Measurements from ENCODE around the gene SLC25A47. TPM values are rescaled to one million over a fixed set of nuclear protein-coding genes. Genes with fewer than 3 reads are reported as not detected.

SLC25A47 gene
- total RNA-seq, 2 donors from 2014 or later, result 0.23 TPM; not detected in 1

DNA sequence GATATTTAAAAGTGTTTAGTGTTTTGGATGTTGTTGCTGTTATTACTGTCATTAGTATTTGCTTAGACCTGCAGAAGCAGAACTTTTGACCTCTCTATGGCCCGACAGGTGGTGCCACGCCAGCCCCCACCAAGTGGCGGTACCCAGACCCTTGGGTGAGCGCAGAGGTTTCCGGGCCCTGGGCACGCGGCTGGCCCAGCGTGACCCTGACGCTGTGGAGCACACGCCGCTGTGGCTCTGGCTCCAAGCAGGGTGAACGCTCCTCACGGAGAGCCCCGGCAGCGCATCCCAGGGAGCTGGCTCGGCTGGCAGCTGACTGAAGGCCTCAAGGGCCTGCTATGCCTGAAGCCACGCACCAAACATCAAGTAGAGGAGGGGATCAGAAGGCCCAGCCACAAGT lies 22.6 kb downstream of the SLC25A47 start:
- Mint-ChIP-seq H3K27ac (no peak overlapping the region), H3K36me3 (peaks cover 46 to 48% of the 10 kb centered on the region in 2 donors), H3K9me3 (no peaks in the 10 kb centered on the region)
- no peak for ATAC-seq
- no peak for DNase-seq (ENCODE audit: low spot score in 2 of 2)

DNA sequence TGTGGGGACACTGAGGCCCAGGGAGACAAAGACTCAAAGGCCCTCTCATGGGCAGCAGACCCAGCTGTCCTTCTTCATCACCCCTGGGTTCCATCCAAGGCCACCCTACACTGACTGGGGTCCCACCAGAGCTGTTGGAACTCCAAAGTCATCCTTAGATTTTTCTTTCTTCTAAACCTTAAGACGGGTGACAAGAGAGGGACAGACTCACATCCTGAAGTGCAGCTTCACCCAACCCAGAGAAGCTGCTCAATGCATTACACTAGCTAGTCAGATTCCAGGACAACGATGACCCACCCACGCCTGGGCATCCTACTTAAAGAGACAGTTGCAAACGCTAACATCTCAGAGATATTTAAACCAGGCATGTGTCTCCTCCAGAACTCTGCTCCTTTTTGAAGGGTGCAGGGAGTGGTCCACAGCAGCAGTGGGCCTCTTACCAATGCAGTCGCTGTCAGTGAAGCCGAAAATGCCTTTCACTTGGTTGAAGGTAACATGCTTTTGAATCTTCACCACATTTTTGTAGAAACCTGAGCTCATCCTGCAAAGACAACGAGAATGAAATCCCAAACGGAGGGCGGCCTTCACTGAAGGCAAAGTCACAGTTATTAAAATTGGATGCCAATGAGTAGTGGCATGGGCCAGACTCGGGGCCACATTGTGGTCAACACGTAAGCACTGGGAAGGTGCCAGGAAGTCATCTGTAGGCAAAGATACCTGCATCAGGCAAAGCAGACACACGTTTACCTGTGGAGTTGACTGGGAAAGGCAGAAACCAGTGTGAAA lies 23.4 kb downstream of the SLC25A47 start:
- H3K27ac Mint-ChIP-seq, result peak overlapping the region in 1 of 2 donors; percentile 30
- DNase-seq (ENCODE audit: low spot score in 2 of 2), result no peak
- no peaks in the 10 kb centered on the region for H3K9me3 Mint-ChIP-seq
- no peak for ATAC-seq
- peaks cover 46 to 49% of the 10 kb centered on the region in 2 donors for H3K36me3 Mint-ChIP-seq

- DNase-seq (ENCODE audit: low spot score in 2 of 2) (no peak), ATAC-seq (no peak)
- peaks cover 40 to 41% of the 10 kb centered on the region in 2 donors for H3K36me3 Mint-ChIP-seq
- no peaks in the 10 kb centered on the region for H3K9me3 Mint-ChIP-seq
- H3K27ac Mint-ChIP-seq, result peak overlapping the region; percentile 36 to 38
These were observed 25.2 kb downstream of the SLC25A47 start for GRCh38 chr14:100348253-100348729.

- peak in 1 of 2 donors; percentile 9 for ATAC-seq
These were observed 25.9 kb downstream of the SLC25A47 start for GRCh38 chr14:100348784-100349685.

DNA sequence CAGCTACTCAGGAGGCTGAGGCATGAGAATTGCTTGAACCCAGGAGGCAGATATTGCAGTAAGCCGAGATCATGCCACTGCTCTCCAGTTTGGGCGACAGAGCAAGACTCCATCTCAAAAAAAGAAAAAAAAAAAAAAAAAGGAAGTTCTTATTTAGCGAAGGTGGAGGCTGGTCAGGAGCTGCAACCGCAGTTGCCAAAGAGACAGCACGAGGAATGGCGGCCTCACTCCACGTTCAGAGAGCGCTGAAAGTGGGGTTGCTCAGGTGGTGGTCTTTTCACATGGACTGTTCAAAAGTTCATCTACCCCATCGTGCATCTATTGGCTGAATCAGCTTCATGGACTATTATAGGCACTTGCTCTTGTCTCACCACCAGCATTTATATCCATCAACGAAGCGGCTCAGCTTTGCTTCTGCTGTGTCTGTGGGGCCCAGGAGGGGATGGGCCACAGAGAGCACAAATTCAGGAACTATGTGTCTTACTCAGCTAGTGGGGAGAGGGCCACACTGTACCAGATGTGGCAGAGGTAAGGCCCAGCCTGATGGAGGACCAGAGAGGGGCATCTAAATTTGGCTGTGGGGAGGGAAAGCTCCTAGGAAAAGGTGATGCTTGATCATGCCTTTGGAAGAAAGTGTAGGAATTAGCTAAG lies 27.3 kb downstream of the SLC25A47 start:
- ATAC-seq, result peak in 1 of 2 donors; percentile 24
- H3K36me3 Mint-ChIP-seq, result peaks cover 41 to 48% of the 10 kb centered on the region in 2 donors
- H3K27ac Mint-ChIP-seq, result peak overlapping the region; percentile 3 to 46
- no peaks in the 10 kb centered on the region for H3K9me3 Mint-ChIP-seq
- DNase-seq (ENCODE audit: low spot score in 2 of 2), result no peak

More at GRCh38 chr14:100348784-100349685, 25.9 kb downstream of the SLC25A47 start:
- H3K36me3 Mint-ChIP-seq, result peaks cover 38 to 42% of the 10 kb centered on the region in 2 donors
- no peaks in the 10 kb centered on the region for H3K9me3 Mint-ChIP-seq
- peak overlapping the region in 1 of 2 donors; percentile 45 for H3K27ac Mint-ChIP-seq
- DNase-seq (ENCODE audit: low spot score in 2 of 2), result no peak

DNA sequence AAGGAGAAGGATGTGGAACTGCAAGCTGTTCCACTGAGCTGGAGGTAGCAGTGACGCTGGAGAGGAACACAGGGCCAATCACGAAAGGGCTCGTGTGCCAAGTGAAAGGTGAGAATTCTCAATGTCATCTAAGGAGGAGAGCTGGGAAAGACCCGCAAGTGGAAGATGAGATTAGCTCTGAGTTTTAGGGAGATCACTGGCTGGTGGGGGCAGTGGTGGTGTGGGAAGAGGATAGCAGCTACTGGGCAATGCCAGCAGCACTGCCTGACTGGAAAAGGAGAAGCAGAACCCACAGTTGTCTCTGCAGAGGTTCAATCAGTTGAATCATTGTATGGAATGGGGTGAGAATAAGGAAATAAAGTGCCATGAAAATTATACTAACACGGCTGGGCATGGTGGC lies 27.8 kb downstream of the SLC25A47 start:
- no peaks in the 10 kb centered on the region for H3K9me3 Mint-ChIP-seq
- ATAC-seq (no peak), DNase-seq (ENCODE audit: low spot score in 2 of 2) (no peak)
- H3K27ac Mint-ChIP-seq, result peak overlapping the region; percentile 3 to 46
- peaks cover 41 to 53% of the 10 kb centered on the region in 2 donors for H3K36me3 Mint-ChIP-seq

DNA sequence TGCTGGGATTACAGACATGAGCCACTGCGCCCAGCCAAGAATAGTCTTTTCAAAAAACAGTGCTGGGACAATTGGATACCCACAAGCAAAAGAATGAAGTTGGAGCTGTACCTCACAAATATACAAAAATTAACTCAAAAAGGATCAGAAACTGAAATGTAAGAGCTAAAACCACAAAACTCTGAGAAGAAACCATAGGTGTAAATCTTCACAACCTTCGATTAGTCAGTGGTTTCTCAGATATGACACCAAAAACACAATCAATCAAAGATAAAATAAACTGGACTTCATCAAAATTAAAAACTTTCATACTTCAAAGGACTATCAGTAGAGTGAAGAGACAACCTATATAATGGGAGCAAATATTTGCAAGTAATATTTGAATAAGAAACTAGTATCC lies 35.3 kb downstream of the SLC25A47 start:
- Mint-ChIP-seq H3K27ac (no peak overlapping the region), H3K9me3 (no peaks in the 10 kb centered on the region), H3K36me3 (peaks cover 43 to 68% of the 10 kb centered on the region in 2 donors)
- DNase-seq (ENCODE audit: low spot score in 2 of 2) (no peak), ATAC-seq (no peak)

- DNase-seq (ENCODE audit: low spot score in 2 of 2) (no peak), ATAC-seq (no peak)
- Mint-ChIP-seq H3K27ac (no peak overlapping the region), H3K9me3 (no peaks in the 10 kb centered on the region), H3K36me3 (peaks cover 40 to 68% of the 10 kb centered on the region in 2 donors)
These were observed 36.0 kb downstream of the SLC25A47 start for GRCh38 chr14:100359111-100359510.

DNA sequence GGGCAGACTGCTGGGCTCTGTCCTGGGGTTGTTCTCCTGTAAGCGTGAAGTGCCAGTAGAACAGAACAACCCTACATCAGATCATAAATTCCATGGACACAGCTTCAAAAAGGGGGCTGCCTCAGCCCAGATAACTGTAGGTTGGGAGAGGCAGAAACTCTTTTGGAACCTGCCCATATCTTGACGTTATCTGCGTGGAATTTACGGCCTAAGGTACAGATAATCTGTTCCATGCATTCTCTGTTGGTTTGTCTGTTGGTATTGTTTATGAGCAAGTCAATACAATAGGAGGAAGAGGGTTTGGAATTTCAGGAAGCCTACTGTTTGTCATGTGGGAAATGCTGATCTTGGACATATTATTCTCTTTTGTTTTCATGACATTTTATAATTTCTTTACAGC lies 36.7 kb downstream of the SLC25A47 start:
- DNase-seq (ENCODE audit: low spot score in 2 of 2), result no peak
- ATAC-seq, result no peak
- Mint-ChIP-seq H3K27ac (peak overlapping the region in 1 of 2 donors; percentile 24), H3K36me3 (peaks cover 35 to 65% of the 10 kb centered on the region in 2 donors), H3K9me3 (no peaks in the 10 kb centered on the region)

- ATAC-seq, result no peak
- Mint-ChIP-seq H3K9me3 (no peaks in the 10 kb centered on the region), H3K27ac (peak overlapping the region in 1 of 2 donors; percentile 50), H3K36me3 (peaks cover 33 to 71% of the 10 kb centered on the region in 2 donors)
- no peak for DNase-seq (ENCODE audit: low spot score in 2 of 2)
These were observed 38.5 kb downstream of the SLC25A47 start for GRCh38 chr14:100361626-100362025.

DNA sequence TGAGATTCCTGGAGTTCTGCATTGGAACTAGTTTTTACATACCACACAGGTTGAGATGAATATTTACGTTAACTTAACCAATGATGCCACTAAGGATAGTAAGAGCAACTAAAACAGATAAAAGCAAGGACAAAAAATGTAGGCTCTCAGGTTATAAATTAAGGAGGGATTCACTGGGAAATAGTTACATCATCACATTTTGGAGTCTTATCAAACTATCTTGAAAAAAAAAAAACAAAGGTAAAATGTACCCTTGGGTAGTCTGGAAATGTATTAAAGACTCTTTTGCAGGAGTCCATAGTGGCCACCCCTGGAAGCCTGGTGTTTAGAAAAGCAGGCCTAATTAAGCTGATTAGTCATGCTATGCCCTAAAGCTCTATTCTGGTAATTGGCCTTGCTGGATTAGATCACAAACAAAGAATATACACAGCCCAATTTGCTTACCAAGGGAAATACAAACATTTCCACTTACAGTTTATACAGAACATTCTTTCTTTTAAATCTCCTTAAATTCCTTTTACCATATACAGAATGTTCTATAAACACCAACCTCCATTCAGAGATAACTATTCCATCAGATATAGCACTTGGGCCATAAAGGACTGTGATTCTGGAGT lies 39.3 kb downstream of the SLC25A47 start:
- H3K9me3 Mint-ChIP-seq, result no peaks in the 10 kb centered on the region
- no peak for DNase-seq (ENCODE audit: low spot score in 2 of 2)
- no peak for ATAC-seq
- H3K27ac Mint-ChIP-seq, result peak overlapping the region in 1 of 2 donors; percentile 90
- H3K36me3 Mint-ChIP-seq, result peaks cover 34 to 72% of the 10 kb centered on the region in 2 donors

- Mint-ChIP-seq H3K9me3 (no peaks in the 10 kb centered on the region), H3K27ac (no peak overlapping the region), H3K36me3 (peaks cover 39 to 78% of the 10 kb centered on the region in 2 donors)
- DNase-seq (ENCODE audit: low spot score in 2 of 2) (no peak), ATAC-seq (no peak)
These were observed 39.9 kb downstream of the SLC25A47 start for GRCh38 chr14:100363053-100363452.

DNA sequence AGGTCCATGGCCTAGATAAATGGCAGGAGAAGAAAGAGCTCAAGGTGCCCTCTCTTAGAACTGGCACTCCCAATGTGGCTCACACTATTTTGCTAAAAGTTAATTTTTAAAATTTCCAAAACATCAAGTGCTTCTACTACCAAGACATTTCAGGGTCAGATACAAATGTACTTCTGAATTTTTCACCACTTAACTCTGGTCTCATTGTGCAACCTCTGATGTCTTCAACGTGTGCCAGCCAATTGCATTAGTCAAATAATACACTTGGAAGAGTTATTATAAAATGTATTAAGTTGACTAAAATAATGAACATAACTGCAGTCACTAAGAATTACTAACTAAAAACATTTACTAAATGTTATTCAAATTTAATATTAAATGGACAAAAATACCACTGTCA lies 41.3 kb downstream of the SLC25A47 start:
- no peak for DNase-seq (ENCODE audit: low spot score in 2 of 2)
- H3K36me3 Mint-ChIP-seq, result peaks cover 43 to 79% of the 10 kb centered on the region in 2 donors
- H3K27ac Mint-ChIP-seq, result no peak overlapping the region
- ATAC-seq, result no peak
- no peaks in the 10 kb centered on the region for H3K9me3 Mint-ChIP-seq

GRCh38 chr14:100365741-100366140 lies 42.6 kb downstream of the SLC25A47 start:
- ATAC-seq, result no peak
- Mint-ChIP-seq H3K27ac (peak overlapping the region; percentile 13 to 67), H3K36me3 (peaks cover 38 to 78% of the 10 kb centered on the region in 2 donors), H3K9me3 (no peaks in the 10 kb centered on the region)
- DNase-seq (ENCODE audit: low spot score in 2 of 2), result no peak

- peaks cover 52 to 85% of the 10 kb centered on the region in 2 donors for H3K36me3 Mint-ChIP-seq
- ATAC-seq, result no peak
- no peak for DNase-seq (ENCODE audit: low spot score in 2 of 2)
- H3K27ac Mint-ChIP-seq, result no peak overlapping the region
- no peaks in the 10 kb centered on the region for H3K9me3 Mint-ChIP-seq
These were observed 45.9 kb downstream of the SLC25A47 start for GRCh38 chr14:100369019-100369418.

DNA sequence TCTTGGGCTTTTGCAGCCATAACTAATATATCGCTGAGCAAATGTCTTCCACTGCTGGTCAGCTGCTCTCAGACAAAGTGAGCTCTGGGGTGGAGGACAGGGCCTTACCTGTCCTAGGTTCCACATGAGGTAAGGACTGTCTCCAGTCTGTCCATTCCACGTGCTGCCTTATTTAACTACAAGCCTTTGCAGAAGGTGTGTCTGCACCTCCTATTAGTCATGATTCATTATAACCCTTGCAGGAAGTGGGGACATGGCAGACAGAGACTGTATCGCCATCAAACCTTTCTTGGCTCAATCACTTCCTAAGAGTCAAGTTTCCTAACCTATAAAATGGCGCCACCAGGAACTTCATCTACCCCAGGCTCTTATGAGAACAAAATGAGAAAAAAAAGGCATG lies 46.9 kb downstream of the SLC25A47 start:
- DNase-seq (ENCODE audit: low spot score in 2 of 2) (no peak), ATAC-seq (no peak)
- no peaks in the 10 kb centered on the region for H3K9me3 Mint-ChIP-seq
- peaks cover 62 to 91% of the 10 kb centered on the region in 2 donors for H3K36me3 Mint-ChIP-seq
- peak overlapping the region in 1 of 2 donors; percentile 49 for H3K27ac Mint-ChIP-seq
